Naive thymus-derived CD8-positive, alpha-beta T cell (primary cell): Measurements from ENCODE around the gene SLC35G6. TPM values are rescaled to one million over a fixed set of nuclear protein-coding genes. Genes with fewer than 3 reads are reported as not detected.

Experiments
- polyA plus RNA-seq, 3 donors: library from polyadenylated mRNA; unstranded; fragments of 300-500 nt; fragmentation: Illumina TruSeq; gene quantifications; one replicate each; pipeline ENCODE4 v1.2.3, GENCODE V29; 2021
- total RNA-seq, 8 experiments: library from RNA in 2 of 8; stranded (reverse) in 2 of 8; gene quantifications; one replicate each; pipeline ENCODE4 v1.2.3 and lab custom pipeline; 2021 to 2026

The SLC35G6 gene
- total and polyA plus RNA-seq, 5 experiments from 2014 or later, result not detected

Other genes starting within 250 kb of the SLC35G6 start
Only the 30 nearest of the 40 such genes appear.
- not detected for gene SLC2A4, start 199.7 kb upstream of the SLC35G6 start, total RNA-seq
- gene SLC2A4, start 199.7 kb upstream of the SLC35G6 start, polyA plus RNA-seq, result not detected
- gene YBX2, start 186.8 kb upstream of the SLC35G6 start, total RNA-seq, result 1 to 10 TPM in 1 of 2 experiments, under 1 TPM in 1; 0.66 to 1.2 TPM
- gene YBX2, start 186.8 kb upstream of the SLC35G6 start, polyA plus RNA-seq, result not detected
- 100 to 1,000 TPM; 308 to 327 TPM for gene EIF5A, start 173.8 kb upstream of the SLC35G6 start, total RNA-seq
- gene EIF5A, start 173.8 kb upstream of the SLC35G6 start, polyA plus RNA-seq, result 100 to 1,000 TPM; 209 to 690 (median 643) TPM
- 100 to 1,000 TPM; 146 to 147 TPM for gene GPS2, start 166.1 kb upstream of the SLC35G6 start, total RNA-seq
- 100 to 1,000 TPM in 1 of 3 donors, 10 to 100 TPM in 2; 75.7 to 107 (median 98.6) TPM for gene GPS2, start 166.1 kb upstream of the SLC35G6 start, polyA plus RNA-seq
- 10 to 100 TPM; 74.7 to 82.7 TPM for gene NEURL4, start 152.1 kb upstream of the SLC35G6 start, total RNA-seq
- gene NEURL4, start 152.1 kb upstream of the SLC35G6 start, polyA plus RNA-seq, result 1 to 10 TPM in 2 of 3 donors, under 1 TPM in 1; 0.90 to 2.7 (median 1.1) TPM
- 100 to 1,000 TPM; 450 to 466 TPM for gene ACAP1, start 144.9 kb upstream of the SLC35G6 start, total RNA-seq
- 100 to 1,000 TPM; 246 to 295 (median 283) TPM for gene ACAP1, start 144.9 kb upstream of the SLC35G6 start, polyA plus RNA-seq
- 1 to 10 TPM; 4.6 to 5.0 TPM for gene KCTD11, start 129.3 kb upstream of the SLC35G6 start, total RNA-seq
- gene KCTD11, start 129.3 kb upstream of the SLC35G6 start, polyA plus RNA-seq, result 1 to 10 TPM; 1.2 to 1.6 (median 1.3) TPM
- gene TMEM95, start 126.3 kb upstream of the SLC35G6 start, total RNA-seq, result not detected
- not detected for gene TMEM95, start 126.3 kb upstream of the SLC35G6 start, polyA plus RNA-seq
- 10 to 100 TPM; 20.8 to 23.1 TPM for gene TNK1, start 100.4 kb upstream of the SLC35G6 start, total RNA-seq
- gene TNK1, start 100.4 kb upstream of the SLC35G6 start, polyA plus RNA-seq, result 1 to 10 TPM; 5.8 to 8.5 (median 7.6) TPM
- gene PLSCR3, start 86.9 kb upstream of the SLC35G6 start, total RNA-seq, result 10 to 100 TPM; 75.8 to 79.4 TPM
- gene PLSCR3, start 86.9 kb upstream of the SLC35G6 start, polyA plus RNA-seq, result 100 to 1,000 TPM in 2 of 3 donors, 10 to 100 TPM in 1; 90.5 to 152 (median 125) TPM
- 10 to 100 TPM; 45.4 to 50.9 TPM for gene TMEM256, start 77.3 kb upstream of the SLC35G6 start, total RNA-seq
- 10 to 100 TPM; 62.6 to 96.5 (median 81.4) TPM for gene TMEM256, start 77.3 kb upstream of the SLC35G6 start, polyA plus RNA-seq
- 10 to 100 TPM; 12.3 to 14.7 TPM for gene NLGN2, start 73.6 kb upstream of the SLC35G6 start, total RNA-seq
- gene NLGN2, start 73.6 kb upstream of the SLC35G6 start, polyA plus RNA-seq, result under 1 TPM; 0.03 to 0.23 (median 0.08) TPM
- gene SPEM1, start 61.1 kb upstream of the SLC35G6 start, total RNA-seq, result not detected
- not detected for gene SPEM1, start 61.1 kb upstream of the SLC35G6 start, polyA plus RNA-seq
- gene SPEM2, start 55.8 kb upstream of the SLC35G6 start, total RNA-seq, result not detected
- not detected for gene SPEM2, start 55.8 kb upstream of the SLC35G6 start, polyA plus RNA-seq
- not detected for gene SPEM3, start 52.6 kb upstream of the SLC35G6 start, total RNA-seq
- gene SPEM3, start 52.6 kb upstream of the SLC35G6 start, polyA plus RNA-seq, result not detected
- gene TMEM102, start 46.0 kb upstream of the SLC35G6 start, total RNA-seq, result 10 to 100 TPM; 12.2 to 12.8 TPM
- 10 to 100 TPM in 2 of 3 donors, 1 to 10 TPM in 1; 9.8 to 19.1 (median 12.1) TPM for gene TMEM102, start 46.0 kb upstream of the SLC35G6 start, polyA plus RNA-seq
- gene FGF11, start 41.9 kb upstream of the SLC35G6 start, total RNA-seq, result 1 to 10 TPM; 2.4 to 3.0 TPM
- gene FGF11, start 41.9 kb upstream of the SLC35G6 start, polyA plus RNA-seq, result under 1 TPM; 0.10 to 0.32 (median 0.22) TPM
- 1 to 10 TPM; 5.4 to 7.3 TPM for gene CHRNB1, start 36.4 kb upstream of the SLC35G6 start, total RNA-seq
- 10 to 100 TPM; 18.1 to 24.5 (median 24.3) TPM for gene CHRNB1, start 36.4 kb upstream of the SLC35G6 start, polyA plus RNA-seq
- gene ZBTB4, start 1.8 kb upstream of the SLC35G6 start, total RNA-seq, result 100 to 1,000 TPM; 101 to 104 TPM
- 10 to 100 TPM; 16.8 to 28.4 (median 19.7) TPM for gene ZBTB4, start 1.8 kb upstream of the SLC35G6 start, polyA plus RNA-seq
- gene POLR2A, start 2.9 kb downstream of the SLC35G6 start, total RNA-seq, result 100 to 1,000 TPM; 186 to 193 TPM
- gene POLR2A, start 2.9 kb downstream of the SLC35G6 start, polyA plus RNA-seq, result 10 to 100 TPM; 31.1 to 68.0 (median 47.3) TPM
- gene TNFSF12, start 67.6 kb downstream of the SLC35G6 start, total RNA-seq, result 10 to 100 TPM; 25.7 to 26.6 TPM
- 10 to 100 TPM; 19.3 to 28.6 (median 25.8) TPM for gene TNFSF12, start 67.6 kb downstream of the SLC35G6 start, polyA plus RNA-seq
- 1 to 10 TPM; 2.9 to 3.0 TPM for gene TNFSF13, start 77.3 kb downstream of the SLC35G6 start, total RNA-seq
- gene TNFSF13, start 77.3 kb downstream of the SLC35G6 start, polyA plus RNA-seq, result 1 to 10 TPM; 1.2 to 3.7 (median 2.1) TPM
- gene SENP3, start 80.5 kb downstream of the SLC35G6 start, total RNA-seq, result 10 to 100 TPM; 48.0 to 56.8 TPM
- 10 to 100 TPM; 13.8 to 14.1 (median 14.0) TPM for gene SENP3, start 80.5 kb downstream of the SLC35G6 start, polyA plus RNA-seq
- gene CD68, start 98.2 kb downstream of the SLC35G6 start, total RNA-seq, result 1 to 10 TPM; 4.4 to 4.6 TPM
- gene CD68, start 98.2 kb downstream of the SLC35G6 start, polyA plus RNA-seq, result under 1 TPM; 0.15 to 0.59 (median 0.31) TPM
- gene MPDU1, start 102.4 kb downstream of the SLC35G6 start, total RNA-seq, result 10 to 100 TPM; 25.6 to 31.8 TPM
- 10 to 100 TPM; 33.9 to 48.9 (median 41.3) TPM for gene MPDU1, start 102.4 kb downstream of the SLC35G6 start, polyA plus RNA-seq
- under 1 TPM; 0.55 to 0.93 TPM for gene SOX15, start 108.6 kb downstream of the SLC35G6 start, total RNA-seq
- not detected for gene SOX15, start 108.6 kb downstream of the SLC35G6 start, polyA plus RNA-seq
- gene FXR2, start 133.5 kb downstream of the SLC35G6 start, total RNA-seq, result 10 to 100 TPM; 36.6 to 39.0 TPM
- 10 to 100 TPM; 11.8 to 17.8 (median 12.4) TPM for gene FXR2, start 133.5 kb downstream of the SLC35G6 start, polyA plus RNA-seq
- gene SAT2, start 146.4 kb downstream of the SLC35G6 start, total RNA-seq, result 10 to 100 TPM; 74.8 to 76.6 TPM
- gene SAT2, start 146.4 kb downstream of the SLC35G6 start, polyA plus RNA-seq, result 10 to 100 TPM; 38.5 to 40.0 (median 39.4) TPM
- not detected for gene SHBG, start 148.7 kb downstream of the SLC35G6 start, total RNA-seq
- gene SHBG, start 148.7 kb downstream of the SLC35G6 start, polyA plus RNA-seq, result not detected
- under 1 TPM; 0.36 to 0.96 TPM for gene ATP1B2, start 169.5 kb downstream of the SLC35G6 start, total RNA-seq
- gene ATP1B2, start 169.5 kb downstream of the SLC35G6 start, polyA plus RNA-seq, result under 1 TPM in 2 of 3 donors, not detected in 1; 0.17 to 0.57 TPM